Fibroblast of lung (primary cell): Measurements from ENCODE around the gene SHLD2. TPM values are rescaled to one million over a fixed set of nuclear protein-coding genes. Genes with fewer than 3 reads are reported as not detected.

Source experiments
- DNase-seq, 2 donors: peaks; one replicate each; pipeline versions ENCODE4 v3.0.0 to v3.0.0-alpha.2; 2010; ENCODE audit warnings: low read depth in 2 of 2
- H2AFZ ChIP-seq: 2 replicates; pipeline ENCODE4 v1.5.1; 2012; ENCODE audit warnings: low read length, control low read depth, inconsistent platforms
- H3K27ac ChIP-seq: 2 replicates; pipeline ENCODE4 v1.5.1; 2011; ENCODE audit warnings: low read length, control low read depth; ENCODE audit not compliant: insufficient read depth
- H3K27me3 ChIP-seq: 2 replicates; pipeline ENCODE4 v1.5.1; 2011; ENCODE audit warnings: mild to moderate bottlenecking, low read length; ENCODE audit not compliant: control insufficient read depth, insufficient read depth
- H3K36me3 ChIP-seq: 2 replicates; pipeline ENCODE4 v1.5.1; 2011; ENCODE audit warnings: low read length; ENCODE audit not compliant: control insufficient read depth, insufficient read depth
- H3K4me1 ChIP-seq: 2 replicates; pipeline ENCODE4 v1.5.1; 2011; ENCODE audit warnings: low read length; ENCODE audit not compliant: control insufficient read depth, insufficient read depth; ENCODE audit errors: extremely low read depth
- H3K4me2 ChIP-seq: 2 replicates; pipeline ENCODE4 v1.5.1; 2011; ENCODE audit warnings: low read length, control low read depth; ENCODE audit not compliant: insufficient read depth; ENCODE audit errors: extremely low read depth
- H3K4me3 ChIP-seq, 4 experiments: fragments of 200-600 bp in 1 of 4; sonication (generic) in 1 of 4; replicated peaks in 1 of 4; 2 replicates each; pipeline ENCODE4 v1.5.1; 2011 to 2016; ENCODE audit warnings: low read length in 4 of 4, low read depth in 3 of 4, mild to moderate bottlenecking in 3 of 4, control low read depth in 2 of 4, inconsistent platforms in 1 of 4, mixed read lengths in 1 of 4; ENCODE audit not compliant: insufficient read depth in 1 of 4; ENCODE audit errors: control extremely low read depth in 1 of 4
- H3K79me2 ChIP-seq: 2 replicates; pipeline ENCODE4 v1.5.1; 2012; ENCODE audit warnings: mild to moderate bottlenecking, low read length, inconsistent platforms; ENCODE audit not compliant: control insufficient read depth, insufficient read depth
- H3K9ac ChIP-seq: 2 replicates; pipeline ENCODE4 v1.5.1; 2011; ENCODE audit warnings: mild to moderate bottlenecking, low read length, control low read depth; ENCODE audit not compliant: insufficient read depth
- H3K9me3 ChIP-seq: 2 replicates; pipeline ENCODE4 v1.5.1; 2012; ENCODE audit warnings: low read depth, low read length; ENCODE audit not compliant: control insufficient read depth, insufficient read depth
- H4K20me1 ChIP-seq: 2 replicates; pipeline ENCODE4 v1.5.1; 2011; ENCODE audit warnings: low read length; ENCODE audit not compliant: control insufficient read depth, insufficient read depth; ENCODE audit errors: extremely low read depth
- EZH2 ChIP-seq: IDR thresholded peaks from 2 replicates; pipeline ENCODE4 v1.5.1; 2012; ENCODE audit warnings: low read length, control low read depth, mild to moderate bottlenecking; ENCODE audit errors: missing control alignments
- polyA plus RNA-seq, 2 donors: library from polyadenylated mRNA; depleted of rRNA in 1 of 2; stranded (reverse) in 1 of 2; unstranded in 1 of 2; fragments of >200 nt; gene quantifications; 2 replicates each; pipeline ENCODE4 v1.2.1, GENCODE V29; 2011 to 2012; ENCODE audit warnings: missing spikeins in 1 of 2
- total RNA-seq: library from RNA; depleted of rRNA; stranded (reverse); fragments of >200 nt; gene quantifications from 2 replicates; pipeline ENCODE4 v1.2.1, GENCODE V29; 2014
- TF ChIP-seq, protein P1 (sequence below), 2 donors: IDR thresholded peaks in 1 of 2; conservative IDR thresholded peaks in 1 of 2; 1 replicate in 1 of 2; 2 replicates in 1 of 2; pipeline ENCODE4 v1.5.1; 2011 to 2012; ENCODE audit warnings: low read length in 2 of 2, control low read depth in 1 of 2, inconsistent platforms in 1 of 2, low read depth in 1 of 2, mild to moderate bottlenecking in 1 of 2

Gene SHLD2
- total and polyA plus RNA-seq, 2 donors (not counting 1 experiment from before 2014, with no cell fraction given): 21.6 to 26.3 TPM

DNA sequence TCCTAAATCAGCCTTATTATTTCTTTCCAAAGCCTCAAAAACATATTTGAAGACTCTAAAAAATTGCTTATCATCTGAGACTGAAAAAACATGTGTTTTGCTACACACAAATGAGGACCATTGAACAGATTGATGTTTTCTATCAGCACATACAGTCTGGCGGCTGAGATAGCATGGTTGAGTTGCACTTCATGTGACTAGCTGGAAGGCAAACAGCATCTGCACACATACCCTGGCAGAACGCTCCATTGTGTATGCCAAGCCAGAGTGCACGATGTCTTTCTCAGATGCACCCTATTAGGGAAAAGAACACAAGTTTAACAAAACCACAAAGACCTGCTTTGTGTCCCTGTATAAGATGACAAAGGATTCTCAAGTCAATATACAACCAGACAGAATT, 41.9 kb upstream of the SHLD2 start:
- TF ChIP-seq EZH2: no peak
- TF ChIP-seq, protein P1, sequence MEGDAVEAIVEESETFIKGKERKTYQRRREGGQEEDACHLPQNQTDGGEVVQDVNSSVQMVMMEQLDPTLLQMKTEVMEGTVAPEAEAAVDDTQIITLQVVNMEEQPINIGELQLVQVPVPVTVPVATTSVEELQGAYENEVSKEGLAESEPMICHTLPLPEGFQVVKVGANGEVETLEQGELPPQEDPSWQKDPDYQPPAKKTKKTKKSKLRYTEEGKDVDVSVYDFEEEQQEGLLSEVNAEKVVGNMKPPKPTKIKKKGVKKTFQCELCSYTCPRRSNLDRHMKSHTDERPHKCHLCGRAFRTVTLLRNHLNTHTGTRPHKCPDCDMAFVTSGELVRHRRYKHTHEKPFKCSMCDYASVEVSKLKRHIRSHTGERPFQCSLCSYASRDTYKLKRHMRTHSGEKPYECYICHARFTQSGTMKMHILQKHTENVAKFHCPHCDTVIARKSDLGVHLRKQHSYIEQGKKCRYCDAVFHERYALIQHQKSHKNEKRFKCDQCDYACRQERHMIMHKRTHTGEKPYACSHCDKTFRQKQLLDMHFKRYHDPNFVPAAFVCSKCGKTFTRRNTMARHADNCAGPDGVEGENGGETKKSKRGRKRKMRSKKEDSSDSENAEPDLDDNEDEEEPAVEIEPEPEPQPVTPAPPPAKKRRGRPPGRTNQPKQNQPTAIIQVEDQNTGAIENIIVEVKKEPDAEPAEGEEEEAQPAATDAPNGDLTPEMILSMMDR (conservative IDR thresholded peaks at IDR 0.05 in 1 of 2, IDR thresholded peaks at IDR 0.05 in 1 of 2; ENCODE audit: low read depth in 1 of 2, low read length in 2 of 2): no peak
- Histone ChIP-seq H3K27me3 (no peaks in the 10 kb centered on the region), H4K20me1 (no peaks in the 10 kb centered on the region), H3K9ac (no peak overlapping the region), H3K9me3 (no peaks in the 10 kb centered on the region), H3K4me1 (peaks cover 9% of the 10 kb centered on the region), H2AFZ (no peak overlapping the region), H3K4me3 (no peak overlapping the region), H3K36me3 (peaks cover 8% of the 10 kb centered on the region), H3K4me2 (no peak overlapping the region), H3K27ac (no peak overlapping the region), H3K79me2 (no peaks in the 10 kb centered on the region)
- peak in 1 of 2 donors; percentile 36 for DNase-seq

DNA sequence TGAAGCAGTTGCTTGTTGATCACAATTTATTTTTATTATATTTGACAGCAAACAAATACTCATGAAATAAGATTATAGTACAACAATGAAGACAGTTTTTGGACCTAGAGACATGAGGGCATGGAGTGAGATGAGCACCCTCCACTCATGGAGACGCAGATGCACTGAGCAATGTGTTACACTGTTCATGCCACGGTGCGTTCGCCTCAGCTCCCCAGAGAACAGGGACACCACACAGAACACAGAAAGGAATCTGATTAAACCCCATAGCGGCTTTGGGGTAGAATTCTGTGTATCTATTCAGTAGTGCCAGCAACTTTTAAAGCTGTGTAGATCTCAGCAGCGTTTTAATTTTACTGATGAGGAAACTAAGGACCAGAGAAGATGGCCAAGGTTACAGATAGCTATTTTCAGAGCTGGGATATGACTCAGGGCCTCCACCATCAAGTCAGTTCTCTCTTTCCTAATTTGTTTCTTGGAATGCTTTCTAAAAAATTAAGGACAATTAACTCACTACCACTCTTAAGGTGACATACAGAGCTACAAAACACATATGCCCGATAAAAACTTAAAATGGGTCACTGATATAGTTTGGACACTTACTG, 41.3 kb upstream of the SHLD2 start:
- H3K4me3 ChIP-seq: no peak overlapping the region
- no peak overlapping the region for H3K4me2 ChIP-seq
- peaks cover 9% of the 10 kb centered on the region for H3K4me1 ChIP-seq
- no peaks in the 10 kb centered on the region for H3K9me3 ChIP-seq
- no peak overlapping the region for H3K27ac ChIP-seq
- H2AFZ ChIP-seq: no peak overlapping the region
- TF ChIP-seq EZH2: no peak
- TF ChIP-seq, protein P1 (conservative IDR thresholded peaks at IDR 0.05 in 1 of 2, IDR thresholded peaks at IDR 0.05 in 1 of 2; ENCODE audit: low read depth in 1 of 2, low read length in 2 of 2): no peak
- DNase-seq: no peak
- no peaks in the 10 kb centered on the region for H3K79me2 ChIP-seq
- no peak overlapping the region for H3K9ac ChIP-seq
- peaks cover 8% of the 10 kb centered on the region for H3K36me3 ChIP-seq
- H4K20me1 ChIP-seq: no peaks in the 10 kb centered on the region
- no peaks in the 10 kb centered on the region for H3K27me3 ChIP-seq

DNA sequence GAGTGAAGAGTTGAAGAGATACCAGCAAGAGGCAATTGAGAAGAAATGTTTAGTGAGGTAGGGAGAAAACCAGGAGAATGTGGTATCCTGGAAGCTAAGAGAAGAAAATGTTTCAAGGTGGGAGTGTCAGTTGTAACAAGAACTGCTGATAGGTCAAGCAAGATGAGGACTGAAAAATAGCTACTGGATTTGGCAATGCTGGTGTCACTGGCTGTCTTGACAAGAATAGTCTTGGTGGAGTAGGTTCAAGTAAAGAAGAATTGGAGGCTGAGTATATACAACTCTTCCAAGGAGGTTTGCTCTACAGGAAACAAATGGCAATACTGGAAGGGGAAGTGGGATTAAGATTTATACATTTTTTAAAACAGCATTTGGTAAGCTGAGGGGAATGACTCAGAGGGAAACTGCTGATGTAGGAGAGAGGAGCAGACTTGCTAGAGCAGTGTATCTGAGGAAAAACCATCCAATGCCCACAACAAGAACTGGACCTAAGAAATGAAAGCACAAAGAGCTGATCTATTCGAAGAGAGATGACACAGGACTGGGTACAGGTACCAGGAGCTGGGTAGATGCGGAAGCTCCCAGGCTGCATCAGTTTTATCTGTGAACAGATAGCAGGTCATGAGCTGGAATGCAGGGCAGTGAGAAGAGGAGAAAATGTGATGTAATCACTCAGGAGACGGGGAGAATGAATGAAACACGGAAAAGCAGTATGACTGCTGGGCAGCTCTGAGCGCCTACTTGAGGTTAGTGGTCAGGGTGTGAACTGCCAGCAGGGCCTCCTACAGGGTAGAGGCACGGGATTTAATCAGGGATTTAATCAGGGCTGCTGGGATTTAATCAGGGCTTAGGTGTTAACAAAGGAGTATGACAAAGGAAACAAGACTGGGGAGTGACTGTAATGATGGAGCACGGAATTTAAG, 40.4 kb upstream of the SHLD2 start:
- Histone ChIP-seq H3K36me3 (peaks cover 6% of the 10 kb centered on the region), H3K4me3 (no peak overlapping the region), H2AFZ (no peak overlapping the region), H3K9ac (no peak overlapping the region), H3K4me2 (peak overlapping the region; percentile 66), H3K79me2 (no peaks in the 10 kb centered on the region), H3K4me1 (peaks cover 9% of the 10 kb centered on the region), H3K9me3 (no peaks in the 10 kb centered on the region), H4K20me1 (no peaks in the 10 kb centered on the region), H3K27ac (peak overlapping the region; percentile 56), H3K27me3 (no peaks in the 10 kb centered on the region)
- TF ChIP-seq EZH2: no peak
- TF ChIP-seq, protein P1 (conservative IDR thresholded peaks at IDR 0.05 in 1 of 2, IDR thresholded peaks at IDR 0.05 in 1 of 2; ENCODE audit: low read depth in 1 of 2, low read length in 2 of 2): peak in 1 of 2 donors; percentile 37
- peak; percentile 73 to 79 for DNase-seq
